Sigmoid colon (tissue), 4 donors: ENCODE measurements around the gene TRIM14.

Source experiments
- CTCF ChIP-seq, 4 experiments: fragments of 450-650 bp in 3 of 4; fragments of 200-600 bp in 1 of 4; IDR thresholded peaks; one replicate each; pipeline ENCODE4 v1.5.1; 2016 to 2019; ENCODE audit warnings: antibody characterized with exemption in 4 of 4, mild to moderate bottlenecking in 3 of 4, moderate library complexity in 2 of 4
- EP300 ChIP-seq, 4 donors: sonication (generic); formaldehyde crosslinking; IDR thresholded peaks; one replicate each; pipeline ENCODE4 v1.6.1; 2017; ENCODE audit warnings: antibody characterized with exemption in 4 of 4
- POLR2AphosphoS5 ChIP-seq, 4 donors: sonication (generic); formaldehyde crosslinking; IDR thresholded peaks; one replicate each; pipeline ENCODE4 v1.6.1; 2017; ENCODE audit warnings: antibody characterized with exemption in 4 of 4

GRCh38 chr9:98021306-98022040 lies 97.5 kb downstream of the TRIM14 start:
- TF ChIP-seq CTCF (IDR thresholded peaks at IDR 0.05): no peak
- no peak for TF ChIP-seq POLR2AphosphoS5 (IDR thresholded peaks at IDR 0.05)
- no peak for TF ChIP-seq EP300 (IDR thresholded peaks at IDR 0.05)
